ENCODE results near the gene ATP9A.

ATP9A gene

DNA sequence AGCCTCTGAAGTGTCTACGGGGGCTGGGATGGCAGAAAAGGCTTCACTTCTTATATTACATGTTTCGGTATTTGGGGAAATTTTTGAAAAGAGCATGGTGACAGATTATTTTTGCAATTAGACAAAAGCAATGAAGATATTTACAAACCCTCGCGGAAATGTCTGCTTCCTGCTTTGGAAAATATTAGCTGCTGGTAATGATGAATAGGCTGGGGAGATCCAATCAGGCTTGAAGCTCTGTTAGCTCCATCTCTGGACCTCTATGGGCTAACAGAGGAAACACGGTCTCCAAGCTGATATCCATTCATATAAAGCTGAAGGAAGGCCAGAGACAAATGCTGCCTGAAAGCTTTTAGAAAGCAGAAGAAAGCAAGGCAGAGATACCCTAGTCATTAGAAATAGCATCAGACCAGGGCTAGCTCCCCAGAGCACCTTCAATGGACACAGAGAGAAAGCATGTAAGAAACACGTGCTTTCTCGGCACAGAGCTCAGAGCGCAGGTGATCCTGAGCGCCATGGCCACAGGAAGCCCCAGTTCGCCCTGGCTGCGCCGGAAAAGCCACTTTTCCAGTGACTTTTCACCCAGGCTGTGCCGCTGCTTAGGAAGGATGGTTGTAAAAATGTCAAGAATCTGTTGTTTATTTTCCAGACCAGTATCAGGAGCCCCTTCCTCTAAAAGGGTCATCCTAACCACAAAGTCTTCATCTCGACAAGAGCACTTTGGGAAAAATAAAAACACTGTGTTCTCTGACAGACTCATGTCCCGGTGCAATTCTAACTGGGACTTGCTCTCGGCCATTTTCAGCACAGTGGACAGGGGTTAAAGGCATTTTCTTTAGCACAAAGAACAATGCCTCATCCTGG, 157.2 kb downstream of the ATP9A start:
- in situ Hi-C loops (cut with MboI; ENCODE audit: low sequenced_read_pairs): loop anchor here (25.0 kb wide), 1 partner anchor 624 kb away; no protein-coding TSS in a partner anchor

DNA sequence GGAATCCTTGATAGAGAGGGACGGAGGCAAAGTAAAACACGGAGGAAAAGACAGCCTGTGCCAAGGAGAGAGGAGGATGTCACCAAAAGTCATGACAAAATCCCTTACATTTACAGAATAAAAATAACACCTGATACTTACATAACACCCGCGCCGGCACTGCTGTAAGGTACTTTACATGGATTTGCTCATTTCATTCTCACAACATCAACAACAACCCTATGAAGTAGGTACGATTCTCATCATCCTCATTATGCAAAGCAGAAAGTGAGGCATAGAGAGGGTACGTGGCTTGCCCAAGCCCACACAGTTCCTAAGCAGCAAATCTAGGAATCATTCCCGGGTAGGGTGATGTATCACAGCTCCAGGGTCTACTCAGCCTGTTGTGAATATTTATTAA, 158.1 kb downstream of the ATP9A start:
- in situ Hi-C loops (cut with MboI; ENCODE audit: low sequenced_read_pairs): loop anchor here (25.0 kb wide), 1 partner anchor 623 kb away; no protein-coding TSS in a partner anchor

- in situ Hi-C loops (cut with MboI; ENCODE audit: low sequenced_read_pairs): loop anchor here (25.0 kb wide), 1 partner anchor 622 kb away; no protein-coding TSS in a partner anchor
Measured at GRCh38 chr20:51609251-51609650, 158.9 kb downstream of the ATP9A start.

DNA sequence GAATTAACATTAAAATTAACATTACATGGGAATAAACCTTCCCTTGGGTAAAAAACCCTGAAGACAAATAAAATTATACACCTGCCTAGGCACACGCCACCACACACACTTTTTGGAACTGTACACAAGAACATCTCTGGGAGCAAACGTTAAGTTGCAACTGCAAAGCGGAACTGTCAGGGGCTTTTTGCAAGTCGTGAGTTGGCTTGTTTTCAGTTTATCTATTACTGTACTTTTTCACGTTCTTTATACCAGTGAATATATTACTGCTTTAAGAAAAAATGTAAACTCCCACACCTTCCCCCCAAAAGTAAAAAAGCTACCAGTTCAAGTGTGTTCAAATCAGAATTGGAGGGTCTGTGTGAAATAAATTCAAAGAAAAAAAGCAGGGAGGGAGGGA, 160.1 kb downstream of the ATP9A start:
- in situ Hi-C loops (cut with MboI; ENCODE audit: low sequenced_read_pairs): loop anchor here (25.0 kb wide), 1 partner anchor 621 kb away; no protein-coding TSS in a partner anchor

DNA sequence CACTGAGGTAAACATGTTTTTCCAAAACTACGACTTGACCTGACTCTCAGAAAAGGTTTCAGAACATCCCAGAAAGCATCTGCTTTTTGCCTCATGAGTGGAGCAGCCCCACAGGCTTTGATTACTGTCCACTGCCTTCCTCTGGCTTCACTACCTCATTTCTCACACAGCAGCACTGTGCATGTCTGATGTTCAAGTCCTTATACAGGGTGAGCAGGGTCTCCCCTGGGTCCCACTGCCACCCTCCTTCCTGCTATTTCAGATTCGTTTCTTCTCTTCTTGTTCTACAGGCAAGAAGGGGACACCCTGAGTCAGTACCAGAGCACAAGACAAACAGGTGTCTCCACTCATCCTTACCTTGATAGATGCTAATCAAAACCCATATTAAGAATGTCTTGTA, 161.0 kb downstream of the ATP9A start:
- in situ Hi-C loops (cut with MboI; ENCODE audit: low sequenced_read_pairs): loop anchor here (25.0 kb wide), 1 partner anchor 620 kb away; no protein-coding TSS in a partner anchor

GRCh38 chr20:51604851-51605250, 163.3 kb downstream of the ATP9A start:
- in situ Hi-C loops (cut with MboI; ENCODE audit: low sequenced_read_pairs): loop anchor here (25.0 kb wide), 1 partner anchor 618 kb away; no protein-coding TSS in a partner anchor

DNA sequence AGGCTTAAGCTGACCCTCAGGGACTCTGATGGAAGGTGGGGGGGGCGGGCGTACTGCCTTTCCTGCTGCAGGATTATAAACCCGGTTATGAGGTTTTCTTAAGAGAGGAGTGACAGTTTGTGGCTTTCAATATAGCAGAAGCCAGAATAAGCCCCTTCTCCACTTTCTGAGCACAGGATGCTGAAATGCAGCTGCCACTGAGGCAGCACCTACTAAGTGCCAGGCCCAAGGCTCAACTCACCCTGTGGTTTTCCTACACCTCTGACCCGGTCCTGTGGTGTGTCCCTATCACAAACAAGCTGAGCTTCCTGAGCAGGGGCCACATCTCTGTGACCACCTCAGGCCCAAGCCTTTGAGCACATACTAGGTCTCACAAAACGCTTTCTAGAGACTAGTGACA, 166.1 kb downstream of the ATP9A start:
- in situ Hi-C loops (cut with MboI; ENCODE audit: low sequenced_read_pairs): loop anchor here (25.0 kb wide), 1 partner anchor 615 kb away; no protein-coding TSS in a partner anchor

- in situ Hi-C loops (cut with MboI; ENCODE audit: low sequenced_read_pairs): loop anchor here (25.0 kb wide), 1 partner anchor 614 kb away; no protein-coding TSS in a partner anchor
Measured at GRCh38 chr20:51600950-51601349, 167.2 kb downstream of the ATP9A start.

- in situ Hi-C loops (cut with MboI; ENCODE audit: low sequenced_read_pairs): loop anchor here (25.0 kb wide), 1 partner anchor 613 kb away; no protein-coding TSS in a partner anchor
Measured at GRCh38 chr20:51600016-51600420, 168.2 kb downstream of the ATP9A start.

- in situ Hi-C loops (cut with MboI; ENCODE audit: low sequenced_read_pairs): loop anchor here (10.0 kb wide), 1 partner anchor 224 kb away; no protein-coding TSS in a partner anchor
Measured at GRCh38 chr20:51598556-51598955, 169.6 kb downstream of the ATP9A start.

DNA sequence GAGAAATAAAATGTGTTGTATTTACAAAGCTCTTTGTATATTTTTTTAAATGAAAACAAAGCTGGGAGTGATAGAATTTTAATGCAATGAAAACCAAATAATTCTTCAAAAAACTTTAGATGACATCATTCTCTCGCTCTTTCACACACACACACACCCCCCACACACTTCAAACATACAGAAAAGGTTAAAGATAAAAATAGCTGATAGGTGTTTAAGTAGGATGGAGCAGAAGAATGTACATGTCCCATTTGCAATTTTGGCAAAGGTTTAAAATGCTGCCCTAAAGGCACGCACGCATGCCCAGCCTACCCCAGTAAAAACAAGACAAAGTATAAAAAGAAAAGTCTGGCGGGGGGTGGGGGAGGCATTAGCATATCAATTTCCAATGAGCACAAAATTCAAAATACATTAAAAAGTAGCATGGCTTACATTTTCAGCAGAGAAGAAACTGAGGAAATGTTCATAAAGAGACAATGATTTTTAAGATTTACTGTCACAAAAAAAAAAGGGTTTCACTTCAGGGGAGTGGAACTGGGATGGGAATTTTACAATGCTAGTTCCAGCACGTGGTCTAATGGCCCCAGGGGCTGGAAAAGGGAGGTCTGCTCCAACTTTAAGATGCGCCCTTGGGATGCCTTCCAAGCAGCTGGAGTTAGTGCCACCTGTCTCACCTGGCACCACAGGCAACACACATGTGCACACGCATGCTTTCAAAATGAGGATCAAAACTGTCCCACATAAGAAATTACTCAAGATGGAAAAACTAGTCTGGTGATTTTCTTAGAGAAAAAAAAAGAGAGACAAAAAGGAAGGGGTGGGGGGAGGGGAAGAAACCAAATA, 170.6 kb downstream of the ATP9A start:
- in situ Hi-C loops (cut with MboI; ENCODE audit: low sequenced_read_pairs): loop anchor here (10.0 kb wide), 1 partner anchor 223 kb away; no protein-coding TSS in a partner anchor

DNA sequence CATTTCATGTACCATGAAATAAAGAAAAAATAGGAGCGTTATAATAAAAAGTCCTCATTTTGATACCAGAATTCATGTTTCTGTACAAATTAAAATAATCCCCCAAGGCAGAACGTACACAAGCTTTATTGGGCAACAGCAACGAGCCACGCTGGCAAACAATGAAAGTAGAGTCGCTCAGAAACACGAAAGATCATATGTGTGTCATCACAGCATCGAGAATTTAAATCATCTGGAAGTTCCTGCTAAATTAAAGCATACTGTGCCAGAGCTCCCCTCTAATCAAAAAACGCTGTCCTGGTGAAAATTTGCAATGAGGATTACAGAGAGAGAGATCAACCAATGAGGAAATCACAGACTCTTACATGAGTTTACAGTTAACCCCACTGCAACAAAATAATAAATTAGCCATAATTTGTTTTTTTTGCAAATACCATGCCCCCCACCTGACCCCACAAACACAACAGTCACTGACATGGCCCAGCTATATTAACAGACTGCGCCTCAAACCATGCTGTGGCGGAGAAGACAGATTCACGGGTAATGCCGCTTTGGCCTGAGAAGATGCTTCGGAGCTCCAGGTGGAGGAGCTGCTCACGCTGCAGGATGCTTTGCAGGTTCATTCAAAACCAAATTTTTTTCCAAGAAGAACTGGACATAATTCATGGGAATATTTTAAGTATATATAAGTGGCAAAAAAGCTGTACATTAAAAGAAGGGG, 171.4 kb downstream of the ATP9A start:
- in situ Hi-C loops (cut with MboI; ENCODE audit: low sequenced_read_pairs): loop anchor here (10.0 kb wide), 1 partner anchor 222 kb away; no protein-coding TSS in a partner anchor

- in situ Hi-C loops (cut with MboI; ENCODE audit: low sequenced_read_pairs): loop anchor here (10.0 kb wide), 1 partner anchor 221 kb away; no protein-coding TSS in a partner anchor
Measured at GRCh38 chr20:51595744-51596143, 172.4 kb downstream of the ATP9A start.

DNA sequence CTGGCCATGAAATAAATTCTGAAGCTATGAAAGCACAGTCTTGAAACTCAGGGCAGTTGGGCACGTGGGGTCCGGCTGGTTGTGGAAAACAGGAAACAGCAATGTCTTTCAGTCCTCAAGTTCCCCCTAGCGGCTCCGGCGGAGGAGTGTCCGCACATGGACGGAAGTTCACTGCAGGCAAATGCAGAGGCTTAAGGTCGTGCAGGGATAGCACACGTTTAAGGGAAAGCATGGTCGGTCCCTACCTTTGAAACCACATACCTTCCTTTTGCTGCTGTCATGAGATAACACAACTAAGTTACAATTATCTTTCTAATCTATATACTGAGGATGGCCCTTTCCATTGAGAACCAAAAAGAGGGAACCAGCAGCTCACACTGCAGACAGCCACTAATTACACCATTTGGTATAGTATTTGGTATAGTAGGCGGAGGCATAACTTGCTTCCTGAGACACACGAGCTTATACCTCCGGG, 173.1 kb downstream of the ATP9A start:
- in situ Hi-C loops (cut with MboI; ENCODE audit: low sequenced_read_pairs): loop anchor here (10.0 kb wide), 1 partner anchor 220 kb away; no protein-coding TSS in a partner anchor

DNA sequence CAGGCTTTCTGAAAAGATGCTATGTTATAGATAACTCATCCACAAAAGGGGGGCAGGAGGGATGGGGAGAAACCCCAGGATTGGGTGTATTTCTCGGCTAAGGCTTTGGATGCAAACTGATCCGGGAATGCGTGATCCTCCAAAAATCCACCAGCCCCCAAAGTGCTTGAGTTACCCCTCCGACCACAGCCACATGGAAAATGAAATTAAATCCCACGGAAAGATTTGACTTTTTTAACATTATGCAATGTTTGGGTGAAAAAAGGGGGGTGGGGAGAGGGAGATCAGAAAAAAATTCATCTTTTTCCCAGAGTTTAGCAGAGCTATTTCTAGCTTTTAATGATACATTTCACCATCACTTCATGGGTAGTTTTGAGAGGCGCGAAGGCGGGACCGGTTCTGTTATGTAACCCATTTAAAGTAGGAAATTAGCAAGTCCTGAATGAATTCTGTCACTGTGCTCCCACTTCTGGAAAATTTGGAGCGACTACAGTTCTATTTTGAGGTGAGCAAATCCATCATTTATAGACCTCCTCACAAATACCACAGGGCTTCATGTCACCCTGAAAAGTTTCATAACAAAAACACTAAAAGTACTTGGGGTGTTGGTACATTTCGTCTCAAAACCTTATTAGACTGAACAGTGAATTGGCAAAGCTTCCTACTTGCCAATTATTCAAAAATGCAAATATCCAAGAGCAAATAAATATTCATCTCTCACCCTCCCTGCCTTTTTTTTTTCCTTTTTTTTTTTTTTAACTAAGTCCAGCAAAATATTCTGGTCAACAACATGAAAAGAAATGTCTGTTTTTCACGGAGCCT, 173.7 kb downstream of the ATP9A start:
- in situ Hi-C loops (cut with MboI; ENCODE audit: low sequenced_read_pairs): loop anchor here (10.0 kb wide), 1 partner anchor 220 kb away; no protein-coding TSS in a partner anchor

GRCh38 chr20:51593584-51593983, 174.6 kb downstream of the ATP9A start:
- in situ Hi-C loops (cut with MboI; ENCODE audit: low sequenced_read_pairs): loop anchor here (10.0 kb wide), 1 partner anchor 219 kb away; no protein-coding TSS in a partner anchor

- in situ Hi-C loops (cut with MboI; ENCODE audit: low sequenced_read_pairs): loop anchor here (10.0 kb wide), 1 partner anchor 218 kb away; no protein-coding TSS in a partner anchor
Measured at GRCh38 chr20:51592564-51592963, 175.6 kb downstream of the ATP9A start.

- in situ Hi-C loops (cut with MboI; ENCODE audit: low sequenced_read_pairs): loop anchor here (10.0 kb wide), 1 partner anchor 217 kb away; no protein-coding TSS in a partner anchor
Measured at GRCh38 chr20:51591871-51592270, 176.3 kb downstream of the ATP9A start.

DNA sequence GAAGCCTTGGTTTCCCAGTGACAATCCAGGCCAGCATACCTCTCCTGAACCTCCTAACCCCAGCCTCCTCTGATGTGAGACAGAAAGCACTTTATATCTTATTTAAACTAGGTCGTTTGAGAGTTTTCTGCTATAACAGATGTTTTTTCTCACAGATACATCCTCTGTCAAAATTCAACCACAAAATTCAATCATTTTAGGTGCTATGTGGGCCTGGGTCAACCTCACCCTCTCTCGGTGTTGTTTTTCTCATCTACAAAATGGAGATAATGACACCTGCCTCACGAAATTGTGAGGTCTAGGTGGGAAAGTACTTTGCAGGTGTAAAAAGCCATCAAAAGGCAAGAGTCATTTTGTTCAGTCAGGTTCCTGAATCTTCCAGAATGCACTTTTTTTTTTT, 179.4 kb downstream of the ATP9A start:
- in situ Hi-C loops (cut with MboI; ENCODE audit: low sequenced_read_pairs): no loop called here

Data from HL-60/S4 treated with phorbol 12-myristate 13-acetate at 8.2 ng/mL for 4 days and 3 days (cell line).